Left ventricle myocardium superior (tissue), 1 donor: ENCODE data around the gene SCD5. TPM values are rescaled to one million over a fixed set of nuclear protein-coding genes. Genes with fewer than 3 reads are reported as not detected.
A peak's percentile ranks its signal among the peaks of the same experiment; 100 is the strongest.

Experiments
- ATAC-seq: fragments of 200-7000 bp; cut with Tn5 transposase; one replicate; pipeline ENCODE4 v1.9.1; 2020; ENCODE audit warnings: mild to moderate bottlenecking, moderate library complexity
- DNase-seq: peaks from one replicate; pipeline ENCODE4 v3.0.0-alpha.2; 2020
- intact Hi-C: fragments of 100-400 bp; cut with micrococcal nuclease; formaldehyde crosslinking; loops from one replicate; pipeline ENCODE4 v1.11.0; 2022
- total RNA-seq: library from RNA; stranded (reverse); fragmentation: NEBNext Ultra II Directional; extraction: Animal tissue kit (Norgen Biotek cat#: 25700); gene quantifications from one replicate; pipeline ENCODE4 v1.2.1, GENCODE V29; 2021
- donor health status: DM: no; HTN: yes; CAD: no; lungs with severe emphysema.

The SCD5 gene
- total RNA-seq, 1 donor from 2014 or later = 2.7 TPM

- DNase-seq (no peak), ATAC-seq (peak; percentile 31)
- intact Hi-C loops = no loop called here
Measured at GRCh38 chr4:82799006-82799881, 648 bp upstream of the SCD5 start.

- ATAC-seq (peak; percentile 10), DNase-seq (peak; percentile 47)
- intact Hi-C loops = no loop called here
Measured at GRCh38 chr4:82797405-82798111, 1.0 kb downstream of the SCD5 start.

- intact Hi-C loops = no loop called here
- DNase-seq (no peak), ATAC-seq (no peak)
Measured at GRCh38 chr4:82797040-82797404, 1.6 kb downstream of the SCD5 start.

- intact Hi-C loops = no loop called here
- ATAC-seq (no peak), DNase-seq (no peak)
Measured at GRCh38 chr4:82792912-82793649, 5.5 kb downstream of the SCD5 start.

GRCh38 chr4:82791179-82791578 is 7.4 kb downstream of the SCD5 start:
- DNase-seq (no peak), ATAC-seq (no peak)
- intact Hi-C loops = no loop called here

- ATAC-seq (no peak), DNase-seq (no peak)
- intact Hi-C loops = no loop called here
Measured at GRCh38 chr4:82790060-82790660, 8.4 kb downstream of the SCD5 start.

GRCh38 chr4:82789025-82789776 is 9.4 kb downstream of the SCD5 start:
- no peak for ATAC-seq
- intact Hi-C loops = no loop called here
- no peak for DNase-seq

- DNase-seq = no peak
- intact Hi-C loops = no loop called here
- no peak for ATAC-seq
Measured at GRCh38 chr4:82787342-82787741, 11.3 kb downstream of the SCD5 start.

GRCh38 chr4:82786828-82787227 is 11.8 kb downstream of the SCD5 start:
- intact Hi-C loops = no loop called here
- DNase-seq = no peak
- no peak for ATAC-seq

GRCh38 chr4:82785611-82786400 is 12.8 kb downstream of the SCD5 start:
- ATAC-seq (peak; percentile 15), DNase-seq (no peak)

GRCh38 chr4:82784681-82785610 is 13.7 kb downstream of the SCD5 start:
- intact Hi-C loops = no loop called here
- ATAC-seq (no peak), DNase-seq (no peak)

More at GRCh38 chr4:82785611-82786400, 12.8 kb downstream of the SCD5 start:
- intact Hi-C loops = no loop called here

GRCh38 chr4:82782626-82783345 is 15.8 kb downstream of the SCD5 start:
- DNase-seq (no peak), ATAC-seq (no peak)
- intact Hi-C loops = no loop called here

- ATAC-seq = peak; percentile 62
- DNase-seq = peak; percentile 87
- intact Hi-C loops = no loop called here
Measured at GRCh38 chr4:82780752-82781231, 17.8 kb downstream of the SCD5 start.

GRCh38 chr4:82780170-82780751 is 18.3 kb downstream of the SCD5 start:
- intact Hi-C loops = no loop called here
- DNase-seq (no peak), ATAC-seq (no peak)

GRCh38 chr4:82779032-82779431 is 19.6 kb downstream of the SCD5 start:
- ATAC-seq = no peak
- intact Hi-C loops = no loop called here
- DNase-seq = no peak
